Liver (tissue), 9 donors: ENCODE measurements around the gene OR51E1. TPM values are rescaled to one million over a fixed set of nuclear protein-coding genes. Genes with fewer than 3 reads are reported as not detected.

Experiments used
- DNase-seq: peaks from one replicate; pipeline ENCODE4 v3.0.0-alpha.2; 2017; ENCODE audit warnings: low spot score
- H3K27ac ChIP-seq, 2 donors: one replicate each; pipeline ENCODE4 v1.7.0; 2013; ENCODE audit warnings: inconsistent platforms in 2 of 2, low read length in 2 of 2, control low read depth in 1 of 2, low read depth in 1 of 2, mild to moderate bottlenecking in 1 of 2
- H3K27me3 ChIP-seq, 4 donors: one replicate each; pipeline versions ENCODE4 v1.6.1 to v1.7.0; 2013; ENCODE audit warnings: low read length in 3 of 4, inconsistent platforms in 1 of 4, mild to moderate bottlenecking in 1 of 4, moderate library complexity in 1 of 4; ENCODE audit not compliant: control insufficient read depth in 4 of 4, insufficient read depth in 4 of 4
- H3K36me3 ChIP-seq, 4 donors: one replicate each; pipeline versions ENCODE4 v1.6.1 to v1.7.0; 2013; ENCODE audit warnings: low read length in 3 of 4, mild to moderate bottlenecking in 3 of 4, low read depth in 1 of 4, moderate library complexity in 1 of 4; ENCODE audit not compliant: control insufficient read depth in 4 of 4, insufficient read depth in 3 of 4
- H3K4me1 ChIP-seq, 4 donors: one replicate each; pipeline versions ENCODE4 v1.6.1 to v1.7.0; 2013; ENCODE audit warnings: low read length in 3 of 4, mild to moderate bottlenecking in 3 of 4, moderate library complexity in 1 of 4; ENCODE audit not compliant: control insufficient read depth in 4 of 4, insufficient read depth in 4 of 4
- H3K4me3 ChIP-seq, 3 donors: one replicate each; pipeline versions ENCODE4 v1.6.1 to v1.7.0; 2013; ENCODE audit warnings: low read length in 3 of 3, control low read depth in 1 of 3, low read depth in 1 of 3, mild to moderate bottlenecking in 1 of 3
- H3K9ac ChIP-seq, 2 donors: one replicate each; pipeline ENCODE4 v1.7.0; 2013; ENCODE audit warnings: low read length in 2 of 2, mild to moderate bottlenecking in 2 of 2, moderate library complexity in 2 of 2, control low read depth in 1 of 2, low read depth in 1 of 2
- H3K9me3 ChIP-seq, 4 donors: one replicate each; pipeline versions ENCODE4 v1.6.1 to v1.7.0; 2013; ENCODE audit warnings: low read length in 3 of 4; ENCODE audit not compliant: control insufficient read depth in 4 of 4
- ATF3 ChIP-seq: IDR thresholded peaks from 2 replicates; pipeline ENCODE4 v1.6.1; 2016; ENCODE audit warnings: antibody characterized with exemption
- CTCF ChIP-seq: fragments of 150-350 bp; IDR thresholded peaks from 2 replicates; pipeline ENCODE4 v1.5.1; 2017; ENCODE audit warnings: improper control_type of control experiment, low read depth, low read length; ENCODE audit not compliant: missing input control
- EGR1 ChIP-seq, 2 donors: IDR thresholded peaks; 2 replicates each; pipeline ENCODE4 v1.6.1; 2016 to 2018; ENCODE audit warnings: antibody characterized with exemption in 2 of 2, low read depth in 2 of 2
- FOXA1 ChIP-seq: IDR thresholded peaks from 2 replicates; pipeline ENCODE4 v1.6.1; 2016; ENCODE audit warnings: antibody characterized with exemption
- FOXA2 ChIP-seq: IDR thresholded peaks from 2 replicates; pipeline ENCODE4 v1.6.1; 2016; ENCODE audit warnings: antibody characterized with exemption
- JUND ChIP-seq, 2 donors: IDR thresholded peaks; 2 replicates each; pipeline ENCODE4 v1.6.1; 2016; ENCODE audit warnings: antibody characterized with exemption in 2 of 2
- MAX ChIP-seq: IDR thresholded peaks from 2 replicates; pipeline ENCODE4 v1.6.1; 2016; ENCODE audit warnings: antibody characterized with exemption
- NR2F2 ChIP-seq: IDR thresholded peaks from 2 replicates; pipeline ENCODE4 v1.6.1; 2016; ENCODE audit warnings: antibody characterized with exemption
- REST ChIP-seq: IDR thresholded peaks from 2 replicates; pipeline ENCODE4 v1.6.1; 2016; ENCODE audit warnings: antibody characterized with exemption, mild to moderate bottlenecking
- RXRA ChIP-seq, 2 donors: IDR thresholded peaks; 2 replicates each; pipeline ENCODE4 v1.6.1; 2017 to 2018; ENCODE audit warnings: antibody characterized with exemption in 2 of 2, mild to moderate bottlenecking in 1 of 2
- TAF1 ChIP-seq: conservative IDR thresholded peaks from 2 replicates; pipeline ENCODE4 v1.6.1; 2016; ENCODE audit warnings: antibody characterized with exemption, mild to moderate bottlenecking
- YY1 ChIP-seq: IDR thresholded peaks from 2 replicates; pipeline ENCODE4 v1.6.1; 2016; ENCODE audit warnings: antibody characterized with exemption, mild to moderate bottlenecking
- ZBTB33 ChIP-seq: IDR thresholded peaks from 2 replicates; pipeline ENCODE4 v1.6.1; 2016; ENCODE audit warnings: antibody characterized with exemption
- WGBS: extraction: QIAGEN DNeasy Blood & Tissue Kit; methylation state at CpG from one replicate; pipeline ENCODE4 v1.1.7; 2013; 5-methylcytosine and 5-hydroxymethylcytosine counted together
- polyA plus RNA-seq, 2 donors: library from polyadenylated mRNA; stranded (reverse) in 1 of 2; unstranded in 1 of 2; fragments of 200-250 nt in 1 of 2; fragments of >200 nt in 1 of 2; fragmentation: Nextera tagmentation in 1 of 2; extraction: Ambion mirVana in 1 of 2; gene quantifications; one replicate each; pipeline versions ENCODE4 v1.2.1 to v1.2.3, GENCODE V29; 2013 to 2015
- total RNA-seq, 2 donors: library from RNA; depleted of rRNA; stranded (reverse); fragments of >200 nt; gene quantifications; one replicate each; pipeline ENCODE4 v1.2.3, GENCODE V29; 2014
- donor health status: healthy.
- donor health status: healthy.
- donor health status: healthy.
- donor health status: healthy.
- donor health status: healthy.

Gene OR51E1
- total and polyA plus RNA-seq, 4 donors = 0.05 to 0.08 TPM; not detected in 2

- TF ChIP-seq ZBTB33 (no peak), REST (no peak), TAF1 (no peak), FOXA2 (no peak), JUND (IDR thresholded peaks at IDR 0.05) (no peak), FOXA1 (no peak), RXRA (IDR thresholded peaks at IDR 0.05) (no peak), EGR1 (IDR thresholded peaks at IDR 0.05; ENCODE audit: low read depth in 2 of 2) (no peak), YY1 (no peak), ATF3 (no peak), CTCF (no peak), NR2F2 (no peak), MAX (no peak)
- Histone ChIP-seq H3K9ac (no peak overlapping the region), H3K36me3 (no peaks in the 10 kb centered on the region), H3K9me3 (peaks cover 0 to 2% (median 0%) of the 10 kb centered on the region in 4 donors), H3K27me3 (peaks cover 0 to 5% (median 0%) of the 10 kb centered on the region in 4 donors), H3K4me1 (no peaks in the 10 kb centered on the region), H3K27ac (no peak overlapping the region), H3K4me3 (no peak overlapping the region)
- DNase-seq = no peak
- 70% methylated on average over 2 of the region's 2 CpGs for WGBS
Measured at GRCh38 chr11:4654635-4655369, 11.0 kb downstream of the OR51E1 start.
